Measurements from ENCODE around the gene FZR1. TPM values are rescaled to one million over a fixed set of nuclear protein-coding genes. Genes with fewer than 3 reads are reported as not detected.

FZR1 gene
- total RNA-seq, 4 donors from 2014 or later: 45.1 to 51.1 (median 47.9) TPM

DNA sequence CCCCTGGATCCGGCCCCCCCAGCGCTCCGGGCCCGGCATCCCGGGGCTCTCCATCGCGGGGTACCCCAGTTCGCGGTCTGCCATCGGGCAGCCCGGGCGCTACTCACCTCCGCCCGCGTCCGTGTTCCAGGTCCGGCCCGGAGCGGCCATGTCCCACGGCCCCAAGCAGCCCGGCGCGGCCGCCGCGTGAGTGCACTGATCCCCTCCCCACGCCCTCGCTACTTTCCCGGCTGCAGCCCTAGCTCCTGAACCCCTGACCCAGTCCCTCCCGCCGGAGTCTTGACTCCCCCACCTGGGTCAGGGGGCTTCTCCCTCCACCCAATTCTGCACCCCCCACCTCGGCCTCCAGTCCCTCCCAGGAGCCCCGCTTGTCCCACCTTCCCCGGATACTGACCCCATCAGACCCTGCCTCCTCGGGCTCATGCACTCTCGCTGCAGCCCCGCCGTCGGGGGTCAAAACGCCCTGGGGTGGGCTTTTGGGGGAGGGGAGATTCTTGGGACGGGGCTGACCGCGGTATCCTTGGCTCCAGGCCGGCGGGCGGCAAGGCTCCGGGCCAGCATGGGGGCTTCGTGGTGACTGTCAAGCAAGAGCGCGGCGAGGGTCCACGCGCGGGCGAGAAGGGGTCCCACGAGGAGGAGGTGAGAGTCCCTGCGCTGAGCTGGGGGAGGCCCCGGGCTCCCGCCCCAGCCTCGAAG is 67.2 kb downstream of the FZR1 start:
- Histone ChIP-seq H3K4me3 (peak overlapping the region; percentile 90), H3K9me3 (no peaks in the 10 kb centered on the region), H3K36me3 (peaks cover 4% of the 10 kb centered on the region), H3K4me1 (peaks cover 48% of the 10 kb centered on the region), H3K27ac (peak overlapping the region; percentile 86), H3K27me3 (no peaks in the 10 kb centered on the region)
- WGBS: 2% methylated on average over 7 of the region's 60 CpGs
- no peak for TF ChIP-seq POLR2A (IDR thresholded peaks at IDR 0.05)
- no peak for TF ChIP-seq POLR2AphosphoS5 (IDR thresholded peaks at IDR 0.05)
- TF ChIP-seq, protein P1, sequence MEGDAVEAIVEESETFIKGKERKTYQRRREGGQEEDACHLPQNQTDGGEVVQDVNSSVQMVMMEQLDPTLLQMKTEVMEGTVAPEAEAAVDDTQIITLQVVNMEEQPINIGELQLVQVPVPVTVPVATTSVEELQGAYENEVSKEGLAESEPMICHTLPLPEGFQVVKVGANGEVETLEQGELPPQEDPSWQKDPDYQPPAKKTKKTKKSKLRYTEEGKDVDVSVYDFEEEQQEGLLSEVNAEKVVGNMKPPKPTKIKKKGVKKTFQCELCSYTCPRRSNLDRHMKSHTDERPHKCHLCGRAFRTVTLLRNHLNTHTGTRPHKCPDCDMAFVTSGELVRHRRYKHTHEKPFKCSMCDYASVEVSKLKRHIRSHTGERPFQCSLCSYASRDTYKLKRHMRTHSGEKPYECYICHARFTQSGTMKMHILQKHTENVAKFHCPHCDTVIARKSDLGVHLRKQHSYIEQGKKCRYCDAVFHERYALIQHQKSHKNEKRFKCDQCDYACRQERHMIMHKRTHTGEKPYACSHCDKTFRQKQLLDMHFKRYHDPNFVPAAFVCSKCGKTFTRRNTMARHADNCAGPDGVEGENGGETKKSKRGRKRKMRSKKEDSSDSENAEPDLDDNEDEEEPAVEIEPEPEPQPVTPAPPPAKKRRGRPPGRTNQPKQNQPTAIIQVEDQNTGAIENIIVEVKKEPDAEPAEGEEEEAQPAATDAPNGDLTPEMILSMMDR (IDR thresholded peaks at IDR 0.05): no peak
- TF ChIP-seq EP300 (IDR thresholded peaks at IDR 0.05): no peak
- no peak for DNase-seq (ENCODE audit: low spot score in 2 of 2)

DNA sequence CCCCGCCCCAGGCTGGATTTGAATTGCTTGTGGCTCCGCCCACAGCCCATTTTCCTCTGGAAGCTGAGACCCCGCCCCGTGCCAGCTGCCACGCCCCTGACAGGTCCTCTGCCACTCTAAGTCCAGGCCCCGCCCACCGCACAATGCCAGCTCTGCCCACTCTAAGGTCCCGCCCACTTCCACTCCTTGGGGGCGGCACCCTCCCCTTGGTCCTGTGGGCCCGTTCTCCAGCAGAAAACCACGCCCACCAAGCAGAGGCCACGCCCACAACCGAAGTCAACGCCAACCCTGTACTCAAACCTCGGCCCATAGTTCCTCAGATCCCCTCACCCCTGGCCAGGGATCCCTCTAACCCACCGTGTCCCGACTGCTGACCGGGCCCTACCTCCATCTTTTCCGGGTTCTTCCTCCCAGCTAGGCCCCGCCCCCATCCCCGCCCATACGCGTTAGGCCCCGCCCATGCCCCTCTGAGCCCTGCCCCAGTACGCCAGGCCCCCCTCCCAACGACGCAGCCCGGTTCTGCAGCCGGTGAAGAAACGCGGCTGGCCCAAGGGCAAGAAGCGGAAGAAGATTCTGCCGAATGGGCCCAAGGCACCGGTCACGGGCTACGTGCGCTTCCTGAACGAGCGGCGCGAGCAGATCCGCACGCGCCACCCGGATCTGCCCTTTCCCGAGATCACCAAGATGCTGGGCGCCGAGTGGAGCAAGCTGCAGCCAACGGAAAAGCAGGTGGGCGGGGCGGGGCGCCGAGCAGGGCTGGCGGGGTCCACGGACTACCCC is 67.9 kb downstream of the FZR1 start:
- 58% methylated on average over 53 of the region's 55 CpGs for WGBS
- peak; percentile 93 to 96 for DNase-seq (ENCODE audit: low spot score in 2 of 2)
- Histone ChIP-seq H3K27ac (no peak overlapping the region), H3K9me3 (no peaks in the 10 kb centered on the region), H3K4me1 (peaks cover 48% of the 10 kb centered on the region), H3K4me3 (peak overlapping the region; percentile 90), H3K36me3 (peaks cover 4% of the 10 kb centered on the region), H3K27me3 (no peaks in the 10 kb centered on the region)
- TF ChIP-seq, protein P1 (IDR thresholded peaks at IDR 0.05): no peak
- no peak for TF ChIP-seq EP300 (IDR thresholded peaks at IDR 0.05)
- no peak for TF ChIP-seq POLR2A (IDR thresholded peaks at IDR 0.05)
- TF ChIP-seq POLR2AphosphoS5 (IDR thresholded peaks at IDR 0.05): no peak

DNA sequence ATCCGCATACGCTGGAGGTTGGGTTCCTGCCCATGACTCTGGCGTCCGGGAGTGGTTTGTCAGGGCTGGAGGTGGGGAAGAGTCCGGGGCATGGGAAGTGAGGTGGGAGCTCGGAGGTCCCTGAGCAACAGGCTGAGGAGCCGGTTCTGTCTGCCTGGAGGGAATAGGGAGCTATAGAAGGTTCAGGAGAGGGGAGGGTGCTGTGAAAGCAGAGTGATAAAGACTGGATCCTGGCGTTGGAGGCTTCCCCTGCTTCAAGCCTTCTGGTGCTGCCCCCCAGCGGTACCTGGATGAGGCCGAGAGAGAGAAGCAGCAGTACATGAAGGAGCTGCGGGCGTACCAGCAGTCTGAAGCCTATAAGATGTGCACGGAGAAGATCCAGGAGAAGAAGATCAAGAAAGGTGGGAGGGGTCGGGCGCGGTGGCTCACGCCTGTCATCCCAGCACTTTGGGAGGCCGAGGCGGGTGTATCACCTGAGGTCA is 69.2 kb downstream of the FZR1 start:
- Histone ChIP-seq H3K27me3 (no peaks in the 10 kb centered on the region), H3K4me1 (peaks cover 48% of the 10 kb centered on the region), H3K4me3 (no peak overlapping the region), H3K9me3 (no peaks in the 10 kb centered on the region), H3K36me3 (peaks cover 4% of the 10 kb centered on the region), H3K27ac (no peak overlapping the region)
- 89% methylated on average over 19 of the region's 19 CpGs for WGBS
- no peak for DNase-seq (ENCODE audit: low spot score in 2 of 2)
- TF ChIP-seq POLR2AphosphoS5 (IDR thresholded peaks at IDR 0.05) (no peak), EP300 (IDR thresholded peaks at IDR 0.05) (no peak), POLR2A (IDR thresholded peaks at IDR 0.05) (no peak)
- TF ChIP-seq, protein P1 (IDR thresholded peaks at IDR 0.05): no peak

DNA sequence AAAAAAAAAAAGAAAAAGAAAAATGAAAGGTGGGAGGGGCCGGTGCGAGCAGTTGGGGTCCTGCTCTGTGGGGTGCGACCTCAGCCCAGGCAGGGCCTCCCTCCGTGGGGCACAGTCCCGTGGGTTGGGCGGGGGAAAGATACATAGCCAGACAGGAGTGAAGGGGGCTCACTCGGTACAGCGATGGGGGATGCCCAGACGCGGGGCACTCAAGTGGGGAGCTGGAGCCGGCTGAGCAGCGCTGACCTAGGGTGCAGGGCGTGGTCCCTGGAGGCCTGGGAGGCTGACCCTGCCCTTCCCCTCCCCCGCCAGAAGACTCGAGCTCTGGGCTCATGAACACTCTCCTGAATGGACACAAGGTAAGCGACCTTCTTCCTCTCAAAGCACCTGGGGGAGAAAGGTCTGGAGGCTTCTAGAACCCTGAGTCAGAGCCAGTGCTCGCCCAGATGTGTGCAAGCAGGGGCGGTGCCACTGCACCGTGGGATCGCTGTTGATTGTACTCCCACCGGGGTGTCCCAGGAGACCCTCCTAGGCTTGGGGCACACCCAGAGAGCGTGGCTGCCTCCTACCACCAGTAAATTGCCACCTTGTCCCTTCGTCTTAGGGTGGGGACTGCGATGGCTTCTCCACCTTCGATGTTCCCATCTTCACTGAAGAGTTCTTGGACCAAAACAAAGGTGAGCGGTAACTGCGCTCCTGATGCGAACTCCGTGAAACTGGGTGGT is 70.0 kb downstream of the FZR1 start:
- no peak overlapping the region for H3K27ac ChIP-seq
- peaks cover 4% of the 10 kb centered on the region for H3K36me3 ChIP-seq
- H3K27me3 ChIP-seq: no peaks in the 10 kb centered on the region
- H3K4me1 ChIP-seq: peaks cover 48% of the 10 kb centered on the region
- no peak for DNase-seq (ENCODE audit: low spot score in 2 of 2)
- 75% methylated on average over 28 of the region's 29 CpGs for WGBS
- peak overlapping the region; percentile 40 for H3K4me3 ChIP-seq
- TF ChIP-seq, protein P1 (IDR thresholded peaks at IDR 0.05): no peak
- TF ChIP-seq EP300 (IDR thresholded peaks at IDR 0.05) (no peak), POLR2AphosphoS5 (IDR thresholded peaks at IDR 0.05) (no peak), POLR2A (IDR thresholded peaks at IDR 0.05) (no peak)
- no peaks in the 10 kb centered on the region for H3K9me3 ChIP-seq

Data from suprapubic skin (tissue), 4 donors.